HepG2 (cell line): ENCODE results near the gene RFC1. TPM values are rescaled to one million over a fixed set of nuclear protein-coding genes. Genes with fewer than 3 reads are reported as not detected.

ENCODE experiments used
- AGO2 ChIP-seq: fragments of 200-400 bp; formaldehyde crosslinking; optimal IDR thresholded peaks from 2 replicates; pipeline ENCODE3; 2017; ENCODE audit warnings: mild to moderate bottlenecking, low read depth, low read length, moderate library complexity
- ATF5 ChIP-seq: sonication (generic); formaldehyde crosslinking; IDR thresholded peaks from 2 replicates; pipeline ENCODE4 v1.4.0; 2020; ENCODE audit warnings: mild to moderate bottlenecking, low read depth, missing genetic modification reagents
- GABPB1 ChIP-seq: IDR thresholded peaks from 2 replicates; pipeline ENCODE4 v1.6.1; 2016; ENCODE audit warnings: mild to moderate bottlenecking, missing genetic modification reagents, moderate library complexity, missing compliant biosample characterization
- MED8 ChIP-seq: sonication (generic); formaldehyde crosslinking; IDR thresholded peaks from 2 replicates; pipeline ENCODE4 v1.8.1; 2023; ENCODE audit warnings: mild to moderate bottlenecking, missing genetic modification reagents; ENCODE audit not compliant: insufficient replicate concordance
- NFRKB ChIP-seq: fragments of 450-650 bp; IDR thresholded peaks from 2 replicates; pipeline ENCODE4 v1.6.1; 2017
- RBM22 ChIP-seq: fragments of 200-400 bp; formaldehyde crosslinking; optimal IDR thresholded peaks from 2 replicates; pipeline ENCODE3; 2017; ENCODE audit warnings: mild to moderate bottlenecking, low read length, moderate library complexity
- SMYD3 ChIP-seq: sonication (generic); formaldehyde crosslinking; IDR thresholded peaks from 2 replicates; pipeline ENCODE4 v1.8.1; 2023; ENCODE audit warnings: mild to moderate bottlenecking, missing genetic modification reagents
- ZC3H13 ChIP-seq: sonication (generic); formaldehyde crosslinking; IDR thresholded peaks from 2 replicates; pipeline ENCODE4 v1.8.1; 2023; ENCODE audit warnings: mild to moderate bottlenecking, missing genetic modification reagents, moderate library complexity
- ZMYM2 ChIP-seq: sonication (generic); formaldehyde crosslinking; IDR thresholded peaks from 2 replicates; pipeline ENCODE4 v1.8.0; 2022; ENCODE audit warnings: mild to moderate bottlenecking, missing genetic modification reagents
- ZNF142 ChIP-seq: sonication (generic); formaldehyde crosslinking; IDR thresholded peaks from 2 replicates; pipeline ENCODE4 v1.4.0; 2020; ENCODE audit warnings: missing genetic modification reagents
- ZNF224 ChIP-seq: sonication (generic); formaldehyde crosslinking; IDR thresholded peaks from 2 replicates; pipeline ENCODE4 v1.5.0; 2020; ENCODE audit warnings: mild to moderate bottlenecking, missing genetic modification reagents
- ZNF678 ChIP-seq: sonication (generic); formaldehyde crosslinking; IDR thresholded peaks from 2 replicates; pipeline ENCODE4 v1.4.0; 2020; ENCODE audit warnings: mild to moderate bottlenecking, missing genetic modification reagents
- ZSCAN20 ChIP-seq: sonication (generic); formaldehyde crosslinking; IDR thresholded peaks from 2 replicates; pipeline ENCODE4 v1.4.0; 2020; ENCODE audit warnings: missing genetic modification reagents, mild to moderate bottlenecking, borderline replicate concordance
- polyA plus RNA-seq, 8 experiments: library from polyadenylated mRNA; depleted of rRNA in 3 of 8; stranded (reverse) in 7 of 8; unstranded in 1 of 8; fragments of >200 nt; fragmentation: Illumina TruSeq in 4 of 8; extraction: Trizol in 4 of 8; gene quantifications; 2 replicates each; pipeline versions ENCODE4 v1.2.1 to v1.2.3, GENCODE V29; 2011 to 2016; ENCODE audit warnings: low read depth in 4 of 8, missing spikeins in 1 of 8, mixed read lengths in 1 of 8; ENCODE audit not compliant: insufficient read depth in 1 of 8
- total RNA-seq, 5 experiments: library from RNA; depleted of rRNA; stranded (reverse); fragments of >200 nt; fragmentation: Illumina TruSeq; extraction: Trizol; gene quantifications; 2 replicates each; pipeline ENCODE4 v1.2.3, GENCODE V29; 2016; ENCODE audit warnings: low read depth in 1 of 5
- TF ChIP-seq, protein P1 (sequence below): sonication (generic); formaldehyde crosslinking; IDR thresholded peaks from 2 replicates; pipeline ENCODE4 v1.4.0; 2020; ENCODE audit warnings: mild to moderate bottlenecking, missing genetic modification reagents

RFC1 gene
- total and polyA plus RNA-seq, 2 of the 13 experiments (the other 11 are each of a cell fraction or from before 2014, with no cell fraction given): 15.9 to 78.8 TPM

DNA sequence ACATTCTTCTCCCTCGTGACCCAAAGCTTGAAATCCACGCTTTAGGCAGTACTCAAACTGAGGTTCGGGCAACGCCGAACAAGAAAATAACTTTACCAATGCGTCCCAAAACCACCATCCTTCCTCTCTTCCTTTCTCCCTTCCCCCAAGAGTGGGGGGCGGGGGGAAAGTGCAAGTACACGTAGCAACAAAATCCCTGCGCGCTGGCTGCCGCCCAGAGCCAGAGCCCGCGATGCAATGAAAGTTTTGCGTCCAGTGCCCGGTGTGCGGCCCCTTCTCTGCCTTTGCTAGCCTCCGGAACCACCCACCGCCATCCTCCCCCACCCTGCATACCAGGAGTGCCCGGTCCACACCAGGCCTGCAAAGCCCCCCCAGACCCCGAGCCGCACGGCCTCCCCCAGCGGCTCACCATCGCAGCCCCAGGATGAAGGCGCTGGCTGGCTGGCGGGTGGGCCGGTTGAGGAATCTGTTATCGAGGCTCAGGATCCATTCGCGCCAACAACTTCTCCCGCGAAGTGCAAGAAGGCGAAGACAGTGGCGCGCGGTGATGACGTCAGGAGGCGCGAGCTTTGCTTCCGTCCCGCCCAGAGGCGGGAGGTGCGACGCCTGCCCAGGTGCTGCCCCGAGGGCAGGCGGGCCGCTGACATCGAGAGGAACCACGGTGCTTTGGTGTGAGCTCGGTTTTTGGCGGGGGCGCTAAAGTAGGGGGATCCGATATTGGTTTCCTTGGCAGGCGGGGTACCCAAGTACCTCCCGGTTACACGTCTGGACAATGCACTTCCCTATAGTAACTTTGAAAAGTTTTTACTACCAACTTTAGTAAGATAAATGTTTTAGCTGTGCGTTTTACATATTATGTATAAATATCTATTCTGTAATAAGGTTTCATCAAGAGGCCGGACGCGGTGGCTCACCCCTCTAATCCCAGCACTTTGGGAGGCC is at the start of gene RFC1 (continued):
- TF ChIP-seq ZNF142 (CRISPR knock-in tag) (peak; percentile 90), ZMYM2 (CRISPR knock-in tag) (peak; percentile 95), RBM22 (no peak), ZNF224 (CRISPR knock-in tag) (no peak; the same call in 1 of the 2 replicates), NFRKB (no peak), ZSCAN20 (0 out of 2 replicates have a peak, but pooled peaks have one; percentile 97), ATF5 (CRISPR knock-in tag) (peak; percentile 99), SMYD3 (CRISPR knock-in tag) (peak; percentile 96), ZC3H13 (peak; percentile 97), GABPB1 (CRISPR knock-in tag) (peak; percentile 95), AGO2 (no peak), ZNF678 (CRISPR knock-in tag) (peak; percentile 99), MED8 (CRISPR knock-in tag) (peak; percentile 41)
- TF ChIP-seq, protein P1, sequence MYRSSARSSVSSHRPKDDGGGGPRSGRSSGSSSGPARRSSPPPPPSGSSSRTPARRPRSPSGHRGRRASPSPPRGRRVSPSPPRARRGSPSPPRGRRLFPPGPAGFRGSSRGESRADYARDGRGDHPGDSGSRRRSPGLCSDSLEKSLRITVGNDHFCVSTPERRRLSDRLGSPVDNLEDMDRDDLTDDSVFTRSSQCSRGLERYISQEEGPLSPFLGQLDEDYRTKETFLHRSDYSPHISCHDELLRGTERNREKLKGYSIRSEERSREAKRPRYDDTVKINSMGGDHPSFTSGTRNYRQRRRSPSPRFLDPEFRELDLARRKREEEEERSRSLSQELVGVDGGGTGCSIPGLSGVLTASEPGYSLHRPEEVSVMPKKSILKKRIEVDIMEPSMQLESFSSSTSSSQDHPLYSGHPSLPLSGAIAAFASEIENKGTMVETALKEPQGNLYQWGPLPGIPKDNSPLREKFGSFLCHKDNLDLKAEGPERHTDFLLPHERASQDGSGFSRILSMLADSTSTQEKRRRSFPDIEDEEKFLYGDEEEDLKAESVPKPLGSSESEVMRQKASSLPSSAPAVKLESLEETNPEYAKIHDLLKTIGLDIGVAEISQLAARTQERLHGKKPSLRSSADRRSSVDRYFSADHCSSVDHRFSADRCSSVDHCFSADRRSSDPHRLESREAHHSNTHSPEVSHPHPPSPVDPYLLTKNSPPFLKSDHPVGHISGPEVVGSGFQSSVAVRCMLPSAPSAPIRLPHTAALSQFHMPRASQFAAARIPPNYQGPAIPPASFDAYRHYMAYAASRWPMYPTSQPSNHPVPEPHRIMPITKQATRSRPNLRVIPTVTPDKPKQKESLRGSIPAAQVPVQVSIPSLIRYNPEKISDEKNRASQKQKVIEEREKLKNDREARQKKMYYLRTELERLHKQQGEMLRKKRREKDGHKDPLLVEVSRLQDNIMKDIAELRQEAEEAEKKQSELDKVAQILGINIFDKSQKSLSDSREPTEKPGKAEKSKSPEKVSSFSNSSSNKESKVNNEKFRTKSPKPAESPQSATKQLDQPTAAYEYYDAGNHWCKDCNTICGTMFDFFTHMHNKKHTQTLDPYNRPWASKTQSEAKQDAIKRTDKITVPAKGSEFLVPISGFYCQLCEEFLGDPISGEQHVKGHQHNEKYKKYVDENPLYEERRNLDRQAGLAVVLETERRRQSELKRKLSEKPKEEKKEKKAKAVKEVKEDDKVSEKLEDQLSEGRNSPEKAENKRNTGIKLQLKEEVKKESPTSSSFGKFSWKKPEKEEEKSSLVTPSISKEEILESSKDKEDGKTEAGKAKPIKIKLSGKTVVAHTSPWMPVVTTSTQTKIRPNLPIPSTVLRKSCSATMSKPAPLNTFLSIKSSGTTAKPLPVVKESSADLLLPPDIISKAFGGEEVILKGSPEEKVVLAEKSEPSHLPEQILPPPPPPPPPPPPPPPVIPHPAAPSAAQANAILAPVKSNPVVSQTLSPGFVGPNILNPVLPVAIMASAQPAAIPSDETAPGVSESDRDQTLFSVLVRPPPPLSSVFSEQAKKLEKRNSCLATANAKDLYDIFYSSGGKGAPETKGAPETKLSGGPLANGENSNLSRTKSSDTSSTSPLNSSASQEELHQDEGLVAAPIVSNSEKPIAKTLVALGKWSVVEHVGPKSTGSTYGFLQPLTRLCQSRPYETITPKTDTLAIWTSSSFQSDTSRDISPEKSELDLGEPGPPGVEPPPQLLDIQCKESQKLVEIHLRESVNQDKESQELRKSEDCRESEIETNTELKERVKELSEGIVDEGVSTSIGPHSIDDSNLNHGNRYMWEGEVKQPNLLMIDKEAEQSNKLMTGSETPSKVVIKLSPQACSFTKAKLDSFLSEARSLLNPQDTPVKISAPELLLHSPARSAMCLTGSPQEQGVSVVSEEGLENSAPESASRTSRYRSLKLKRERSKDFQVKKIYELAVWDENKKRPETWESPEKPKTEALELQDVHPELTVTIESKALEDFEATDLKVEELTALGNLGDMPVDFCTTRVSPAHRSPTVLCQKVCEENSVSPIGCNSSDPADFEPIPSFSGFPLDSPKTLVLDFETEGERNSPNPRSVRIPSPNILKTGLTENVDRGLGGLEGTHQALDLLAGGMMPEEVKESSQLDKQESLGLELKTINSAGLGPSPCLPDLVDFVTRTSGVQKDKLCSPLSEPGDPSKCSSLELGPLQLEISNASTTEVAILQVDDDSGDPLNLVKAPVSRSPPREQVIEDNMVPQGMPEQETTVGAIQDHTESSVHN (CRISPR knock-in tag): peak; percentile 98
